NB4 (cell line): ENCODE data around the gene CTAG2.

Experiments used
- MAX ChIP-seq: IDR thresholded peaks from 2 replicates; pipeline ENCODE4 v1.6.1; 2011; ENCODE audit warnings: low read depth, low read length
- MYC ChIP-seq: IDR thresholded peaks from 2 replicates; pipeline ENCODE4 v1.6.1; 2011; ENCODE audit warnings: low read depth, low read length
- POLR2A ChIP-seq: IDR thresholded peaks from 2 replicates; pipeline ENCODE4 v1.6.1; 2011; ENCODE audit warnings: mild to moderate bottlenecking; ENCODE audit not compliant: insufficient read length; ENCODE audit errors: extremely low read depth
- TF ChIP-seq, protein P1 (sequence below): IDR thresholded peaks from one replicate; pipeline ENCODE4 v1.5.1; 2012; ENCODE audit warnings: low read depth, low read length

DNA sequence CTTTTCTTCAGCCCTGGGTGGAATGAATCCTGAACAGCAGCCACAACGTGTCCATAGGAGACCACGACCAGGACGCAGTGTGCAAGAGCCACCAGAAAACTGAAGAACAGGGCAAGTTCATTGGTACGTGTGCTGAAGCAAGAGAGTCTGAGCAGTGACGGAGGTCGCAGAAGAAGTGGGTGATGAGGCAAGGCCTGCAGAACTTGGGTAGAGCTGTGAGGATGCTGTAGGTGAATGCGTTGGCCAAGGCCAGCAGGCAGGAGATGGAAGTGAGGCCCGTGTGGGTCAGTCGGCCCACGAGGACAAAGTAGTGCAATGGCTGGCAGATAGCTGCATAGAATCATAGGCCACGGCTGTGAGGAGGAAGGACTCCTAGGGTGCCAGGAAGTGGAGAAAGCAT, 5.6 kb upstream of the CTAG2 start:
- TF ChIP-seq MYC: no peak
- TF ChIP-seq, protein P1, sequence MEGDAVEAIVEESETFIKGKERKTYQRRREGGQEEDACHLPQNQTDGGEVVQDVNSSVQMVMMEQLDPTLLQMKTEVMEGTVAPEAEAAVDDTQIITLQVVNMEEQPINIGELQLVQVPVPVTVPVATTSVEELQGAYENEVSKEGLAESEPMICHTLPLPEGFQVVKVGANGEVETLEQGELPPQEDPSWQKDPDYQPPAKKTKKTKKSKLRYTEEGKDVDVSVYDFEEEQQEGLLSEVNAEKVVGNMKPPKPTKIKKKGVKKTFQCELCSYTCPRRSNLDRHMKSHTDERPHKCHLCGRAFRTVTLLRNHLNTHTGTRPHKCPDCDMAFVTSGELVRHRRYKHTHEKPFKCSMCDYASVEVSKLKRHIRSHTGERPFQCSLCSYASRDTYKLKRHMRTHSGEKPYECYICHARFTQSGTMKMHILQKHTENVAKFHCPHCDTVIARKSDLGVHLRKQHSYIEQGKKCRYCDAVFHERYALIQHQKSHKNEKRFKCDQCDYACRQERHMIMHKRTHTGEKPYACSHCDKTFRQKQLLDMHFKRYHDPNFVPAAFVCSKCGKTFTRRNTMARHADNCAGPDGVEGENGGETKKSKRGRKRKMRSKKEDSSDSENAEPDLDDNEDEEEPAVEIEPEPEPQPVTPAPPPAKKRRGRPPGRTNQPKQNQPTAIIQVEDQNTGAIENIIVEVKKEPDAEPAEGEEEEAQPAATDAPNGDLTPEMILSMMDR: no peak
- no peak for TF ChIP-seq MAX
- no peak for TF ChIP-seq POLR2A
